ENCODE results near the gene SRSF5.

SRSF5 gene

DNA sequence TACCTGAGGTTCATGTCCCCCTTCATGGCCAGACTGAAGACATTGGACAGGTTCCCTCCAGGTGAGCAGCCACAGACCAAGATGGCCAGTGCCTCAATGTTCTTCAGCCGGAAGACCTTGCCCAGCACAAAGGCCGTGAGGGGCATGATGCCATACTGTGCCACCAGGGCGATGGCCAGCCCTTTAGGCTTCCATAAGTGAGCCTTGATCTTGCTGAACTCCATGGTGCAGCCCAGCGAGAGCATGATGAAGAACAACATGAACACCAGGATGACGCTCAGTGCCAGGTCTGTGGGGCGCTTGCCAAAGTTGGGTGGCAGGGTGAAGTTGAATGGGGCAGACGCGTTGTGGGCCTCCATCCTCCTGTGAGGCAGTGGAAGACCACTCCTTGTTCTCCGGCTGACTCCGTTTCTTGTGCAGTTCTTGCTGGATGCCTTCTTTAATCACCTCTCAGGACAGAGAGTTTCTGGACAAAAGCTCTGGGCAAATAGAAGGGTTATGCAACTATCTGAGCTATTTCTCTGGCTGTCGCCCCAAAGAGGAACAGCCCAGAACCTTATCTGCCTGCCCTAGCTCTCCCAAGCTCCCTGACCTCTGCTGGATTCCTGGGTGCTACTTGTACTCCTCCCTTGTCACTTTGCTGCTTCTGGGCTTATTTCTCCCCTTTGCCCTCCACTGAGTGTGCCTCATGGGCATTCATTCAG lies 30.0 kb downstream of the SRSF5 start, which contains the start of gene SLC10A1:
Gene SLC10A1 (minus strand): TSS at position 445 of the 704 bp plus-strand sequence. CDS start 86 bp downstream, at position 359.
- no peak for ATAC-seq

DNA sequence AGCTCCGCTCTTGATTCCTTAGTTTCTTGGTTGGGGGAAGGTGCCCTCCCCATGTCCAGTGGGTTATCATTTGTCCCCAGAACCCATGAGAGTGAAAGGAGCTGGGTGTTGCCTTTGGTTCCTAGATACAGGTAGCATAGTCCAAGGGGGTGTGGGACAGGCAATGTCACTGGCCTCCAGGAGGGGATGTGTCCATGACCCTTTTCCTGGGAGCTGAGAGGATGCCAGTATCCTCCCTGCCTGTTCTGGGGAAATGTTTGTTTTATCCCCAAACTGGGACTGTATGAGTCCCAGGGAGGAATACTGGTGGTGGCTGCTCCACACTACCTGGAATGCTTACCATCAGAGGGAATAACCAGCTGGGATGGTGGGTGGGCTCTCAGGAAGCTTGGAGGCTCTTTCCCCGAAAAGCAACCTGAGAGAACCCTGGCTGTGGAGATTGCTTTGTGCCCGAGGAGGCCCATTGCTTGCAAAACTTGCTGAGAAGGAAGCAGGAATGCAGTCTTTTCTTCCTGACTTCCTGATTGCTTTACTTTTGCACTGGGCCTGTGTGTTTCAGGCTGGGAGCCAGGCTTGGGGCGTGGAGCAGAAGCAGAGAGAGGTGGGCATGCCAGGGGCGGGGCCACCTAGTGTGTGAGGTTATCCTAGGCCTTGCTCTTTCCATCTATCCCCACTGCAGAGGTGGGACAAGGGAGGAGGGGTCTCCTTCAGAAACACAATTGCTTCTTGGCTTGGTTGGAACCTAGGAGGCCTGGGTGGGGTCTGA lies 30.8 kb downstream of the SRSF5 start:
- TF ChIP-seq TCF4 (CRISPR knock-in tag; IDR thresholded peaks at IDR 0.05; ENCODE audit: borderline replicate concordance) (no peak), ZNF565 (CRISPR knock-in tag; conservative IDR thresholded peaks at IDR 0.05; ENCODE audit: low read depth) (no peak)
- ATAC-seq, result no peak

More for the DNA sequence above, 30.0 kb downstream of the SRSF5 start, which contains the start of gene SLC10A1:
- TF ChIP-seq, protein P1, sequence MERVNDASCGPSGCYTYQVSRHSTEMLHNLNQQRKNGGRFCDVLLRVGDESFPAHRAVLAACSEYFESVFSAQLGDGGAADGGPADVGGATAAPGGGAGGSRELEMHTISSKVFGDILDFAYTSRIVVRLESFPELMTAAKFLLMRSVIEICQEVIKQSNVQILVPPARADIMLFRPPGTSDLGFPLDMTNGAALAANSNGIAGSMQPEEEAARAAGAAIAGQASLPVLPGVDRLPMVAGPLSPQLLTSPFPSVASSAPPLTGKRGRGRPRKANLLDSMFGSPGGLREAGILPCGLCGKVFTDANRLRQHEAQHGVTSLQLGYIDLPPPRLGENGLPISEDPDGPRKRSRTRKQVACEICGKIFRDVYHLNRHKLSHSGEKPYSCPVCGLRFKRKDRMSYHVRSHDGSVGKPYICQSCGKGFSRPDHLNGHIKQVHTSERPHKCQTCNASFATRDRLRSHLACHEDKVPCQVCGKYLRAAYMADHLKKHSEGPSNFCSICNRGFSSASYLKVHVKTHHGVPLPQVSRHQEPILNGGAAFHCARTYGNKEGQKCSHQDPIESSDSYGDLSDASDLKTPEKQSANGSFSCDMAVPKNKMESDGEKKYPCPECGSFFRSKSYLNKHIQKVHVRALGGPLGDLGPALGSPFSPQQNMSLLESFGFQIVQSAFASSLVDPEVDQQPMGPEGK (CRISPR knock-in tag; IDR thresholded peaks at IDR 0.05; ENCODE audit: borderline replicate concordance), result no peak
- no peak for TF ChIP-seq ARNTL (CRISPR knock-in tag; IDR thresholded peaks at IDR 0.05; ENCODE audit: borderline replicate concordance, low read depth)
- no peak for TF ChIP-seq CSDC2 (CRISPR knock-in tag; IDR thresholded peaks at IDR 0.05)
- no peak for TF ChIP-seq ZC3H10 (CRISPR knock-in tag; IDR thresholded peaks at IDR 0.05)
- TF ChIP-seq ZNF8 (CRISPR knock-in tag; IDR thresholded peaks at IDR 0.05), result no peak
- no peak for TF ChIP-seq ZNF565 (CRISPR knock-in tag; conservative IDR thresholded peaks at IDR 0.05; ENCODE audit: low read depth)
- no peak for TF ChIP-seq RARB (CRISPR knock-in tag; IDR thresholded peaks at IDR 0.05)
- TF ChIP-seq, protein P2, sequence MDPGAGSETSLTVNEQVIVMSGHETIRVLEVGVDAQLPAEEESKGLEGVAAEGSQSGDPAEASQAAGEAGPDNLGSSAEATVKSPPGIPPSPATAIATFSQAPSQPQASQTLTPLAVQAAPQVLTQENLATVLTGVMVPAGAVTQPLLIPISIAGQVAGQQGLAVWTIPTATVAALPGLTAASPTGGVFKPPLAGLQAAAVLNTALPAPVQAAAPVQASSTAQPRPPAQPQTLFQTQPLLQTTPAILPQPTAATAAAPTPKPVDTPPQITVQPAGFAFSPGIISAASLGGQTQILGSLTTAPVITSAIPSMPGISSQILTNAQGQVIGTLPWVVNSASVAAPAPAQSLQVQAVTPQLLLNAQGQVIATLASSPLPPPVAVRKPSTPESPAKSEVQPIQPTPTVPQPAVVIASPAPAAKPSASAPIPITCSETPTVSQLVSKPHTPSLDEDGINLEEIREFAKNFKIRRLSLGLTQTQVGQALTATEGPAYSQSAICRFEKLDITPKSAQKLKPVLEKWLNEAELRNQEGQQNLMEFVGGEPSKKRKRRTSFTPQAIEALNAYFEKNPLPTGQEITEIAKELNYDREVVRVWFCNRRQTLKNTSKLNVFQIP (CRISPR knock-in tag; IDR thresholded peaks at IDR 0.05; ENCODE audit: borderline replicate concordance, low read depth), result no peak

DNA sequence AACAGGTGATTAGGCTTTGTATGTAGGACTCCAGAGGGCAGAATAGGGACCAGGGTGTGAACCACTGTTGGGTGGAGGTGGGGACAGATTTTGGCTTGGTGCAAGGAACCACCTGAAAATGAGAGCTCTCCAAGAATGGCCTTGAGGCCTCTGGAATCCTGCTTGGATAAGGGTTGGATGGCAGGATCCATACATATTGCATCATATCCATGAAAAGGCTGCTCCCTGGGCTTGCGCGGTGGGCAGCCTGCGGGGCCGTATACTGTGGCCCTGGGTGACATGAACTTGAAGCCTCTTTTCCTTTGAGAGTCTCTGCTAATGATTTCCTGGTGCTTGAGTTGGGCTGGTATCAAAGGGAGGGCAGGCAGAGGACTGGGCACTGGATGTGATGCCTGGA lies 31.4 kb downstream of the SRSF5 start:
- TF ChIP-seq, protein P3, sequence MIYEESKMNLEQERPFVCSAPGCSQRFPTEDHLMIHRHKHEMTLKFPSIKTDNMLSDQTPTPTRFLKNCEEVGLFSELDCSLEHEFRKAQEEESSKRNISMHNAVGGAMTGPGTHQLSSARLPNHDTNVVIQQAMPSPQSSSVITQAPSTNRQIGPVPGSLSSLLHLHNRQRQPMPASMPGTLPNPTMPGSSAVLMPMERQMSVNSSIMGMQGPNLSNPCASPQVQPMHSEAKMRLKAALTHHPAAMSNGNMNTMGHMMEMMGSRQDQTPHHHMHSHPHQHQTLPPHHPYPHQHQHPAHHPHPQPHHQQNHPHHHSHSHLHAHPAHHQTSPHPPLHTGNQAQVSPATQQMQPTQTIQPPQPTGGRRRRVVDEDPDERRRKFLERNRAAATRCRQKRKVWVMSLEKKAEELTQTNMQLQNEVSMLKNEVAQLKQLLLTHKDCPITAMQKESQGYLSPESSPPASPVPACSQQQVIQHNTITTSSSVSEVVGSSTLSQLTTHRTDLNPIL (CRISPR knock-in tag; IDR thresholded peaks at IDR 0.05; ENCODE audit: low read depth), result no peak
- TF ChIP-seq, protein P2 (CRISPR knock-in tag; IDR thresholded peaks at IDR 0.05; ENCODE audit: borderline replicate concordance, low read depth), result no peak
- no peak for TF ChIP-seq SNAI2 (CRISPR knock-in tag; IDR thresholded peaks at IDR 0.05)
- no peak for TF ChIP-seq ISL1 (CRISPR knock-in tag; IDR thresholded peaks at IDR 0.05)
- no peak for TF ChIP-seq TOX (CRISPR knock-in tag; IDR thresholded peaks at IDR 0.05; ENCODE audit: borderline replicate concordance)
- TF ChIP-seq ZNF565 (CRISPR knock-in tag; conservative IDR thresholded peaks at IDR 0.05; ENCODE audit: low read depth), result no peak
- TF ChIP-seq ZNF8 (CRISPR knock-in tag; IDR thresholded peaks at IDR 0.05), result no peak
- TF ChIP-seq ZFP30 (CRISPR knock-in tag; IDR thresholded peaks at IDR 0.05), result no peak
- no peak for TF ChIP-seq ZNF70 (CRISPR knock-in tag; IDR thresholded peaks at IDR 0.05)
- no peak for TF ChIP-seq ESRRG (CRISPR knock-in tag; IDR thresholded peaks at IDR 0.05)
- ATAC-seq, result no peak

DNA sequence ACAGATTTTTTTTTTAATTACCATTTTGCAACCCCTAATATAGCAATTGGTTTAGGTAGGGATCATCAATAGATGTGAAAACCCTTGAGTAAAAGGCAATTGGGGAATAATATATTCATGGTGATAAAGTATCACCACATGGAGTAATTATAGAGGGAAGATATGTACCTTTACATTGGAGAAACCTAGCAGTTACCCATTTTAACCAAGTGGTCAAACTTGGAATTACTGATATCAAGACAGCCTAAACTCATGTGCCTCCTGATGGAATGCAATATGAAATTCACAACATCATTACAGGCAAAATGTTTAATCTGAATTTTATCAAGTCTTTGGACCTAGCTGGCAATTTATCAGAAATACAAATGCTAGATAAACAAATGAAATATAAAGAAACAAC lies 36.8 kb downstream of the SRSF5 start:
- ATAC-seq, result peak; percentile 42; the same call in 1 of the 3 replicates
- no peak for TF ChIP-seq TOX (CRISPR knock-in tag; IDR thresholded peaks at IDR 0.05; ENCODE audit: borderline replicate concordance)
- TF ChIP-seq ISL1 (CRISPR knock-in tag; IDR thresholded peaks at IDR 0.05), result no peak
- TF ChIP-seq, protein P3 (CRISPR knock-in tag; IDR thresholded peaks at IDR 0.05; ENCODE audit: low read depth), result no peak
- TF ChIP-seq, protein P1 (CRISPR knock-in tag; IDR thresholded peaks at IDR 0.05; ENCODE audit: borderline replicate concordance), result no peak
- no peak for TF ChIP-seq ZNF70 (CRISPR knock-in tag; IDR thresholded peaks at IDR 0.05)
- no peak for TF ChIP-seq RARB (CRISPR knock-in tag; IDR thresholded peaks at IDR 0.05)
- TF ChIP-seq BACH2 (CRISPR knock-in tag; IDR thresholded peaks at IDR 0.05; ENCODE audit: borderline replicate concordance), result no peak
- TF ChIP-seq ZC3H10 (CRISPR knock-in tag; IDR thresholded peaks at IDR 0.05), result no peak
- TF ChIP-seq OSR1 (CRISPR knock-in tag; IDR thresholded peaks at IDR 0.05), result no peak
